ENCODE data around the gene FHOD3.
A peak's percentile ranks its signal among the peaks of the same experiment; 100 is the strongest.

The FHOD3 gene

DNA sequence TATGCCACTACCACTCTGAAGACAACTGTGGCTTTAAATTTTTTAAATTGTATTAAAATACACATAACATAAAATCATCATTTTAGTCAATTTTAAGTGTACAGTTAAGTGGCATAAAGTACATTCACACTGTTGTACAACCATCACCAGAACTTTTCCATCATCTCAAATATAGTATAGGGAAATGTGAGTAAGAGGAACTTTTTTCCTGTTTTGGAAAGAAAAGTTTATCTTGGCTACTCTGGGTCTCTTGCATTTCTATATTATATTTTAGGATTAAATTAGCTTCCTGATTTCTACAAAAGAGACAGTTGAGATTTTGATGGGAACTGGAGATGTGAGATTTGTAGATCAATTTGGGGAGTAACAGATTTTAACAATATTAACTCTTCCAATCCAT lies 528.0 kb downstream of the FHOD3 start:
- TF ChIP-seq POLR2AphosphoS5 (IDR thresholded peaks at IDR 0.05; ENCODE audit: low read depth, low read length) (no peak), SIN3A (IDR thresholded peaks at IDR 0.05; ENCODE audit: borderline replicate concordance, insufficient read depth, low read length) (no peak), TAF1 (IDR thresholded peaks at IDR 0.05; ENCODE audit: borderline replicate concordance, insufficient read depth, low read length) (no peak), FOXP2 (optimal IDR thresholded peaks at IDR 0.05; ENCODE audit: borderline replicate concordance, extremely low read depth, extremely low read length, insufficient read depth) (no peak)

- TF ChIP-seq POLR2AphosphoS5 (IDR thresholded peaks at IDR 0.05; ENCODE audit: low read depth, low read length) (no peak), SIN3A (IDR thresholded peaks at IDR 0.05; ENCODE audit: borderline replicate concordance, insufficient read depth, low read length) (no peak), TAF1 (IDR thresholded peaks at IDR 0.05; ENCODE audit: borderline replicate concordance, insufficient read depth, low read length) (no peak), FOXP2 (optimal IDR thresholded peaks at IDR 0.05; ENCODE audit: borderline replicate concordance, extremely low read depth, extremely low read length, insufficient read depth) (no peak), REST (IDR thresholded peaks at IDR 0.05; ENCODE audit: insufficient read depth in 1 of 2, low read depth in 2 of 2, low read length in 2 of 2) (no peak)
These were observed 529.0 kb downstream of the FHOD3 start for GRCh38 chr18:36826556-36826955.

GRCh38 chr18:36828157-36828629 lies 530.7 kb downstream of the FHOD3 start:
- TF ChIP-seq POLR2AphosphoS5 (IDR thresholded peaks at IDR 0.05; ENCODE audit: low read depth, low read length), result no peak
- TF ChIP-seq FOXP2 (optimal IDR thresholded peaks at IDR 0.05; ENCODE audit: borderline replicate concordance, extremely low read depth, extremely low read length, insufficient read depth), result no peak
- TF ChIP-seq REST (IDR thresholded peaks at IDR 0.05; ENCODE audit: insufficient read depth in 1 of 2, low read depth in 2 of 2, low read length in 2 of 2), result no peak
- TF ChIP-seq TAF1 (IDR thresholded peaks at IDR 0.05; ENCODE audit: borderline replicate concordance, insufficient read depth, low read length), result no peak

- TF ChIP-seq SIN3A (IDR thresholded peaks at IDR 0.05; ENCODE audit: borderline replicate concordance, insufficient read depth, low read length) (no peak), FOXP2 (optimal IDR thresholded peaks at IDR 0.05; ENCODE audit: borderline replicate concordance, extremely low read depth, extremely low read length, insufficient read depth) (peak; percentile 63), POLR2AphosphoS5 (IDR thresholded peaks at IDR 0.05; ENCODE audit: low read depth, low read length) (peak; percentile 75), TAF1 (IDR thresholded peaks at IDR 0.05; ENCODE audit: borderline replicate concordance, insufficient read depth, low read length) (peak; percentile 62; the same call in 1 of the 2 replicates)
These were observed 531.3 kb downstream of the FHOD3 start, which contains the start of the genes KIAA1328 and TPGS2 for GRCh38 chr18:36828630-36829361. KIAA1328 (plus strand) TSS chr18:36829127; CDS start chr18:36829139, 12 bp downstream. TPGS2 (minus strand) TSS chr18:36829002; CDS start chr18:36828767, 235 bp downstream.

All from PFSK-1 (cell line).